ENCODE results near the gene GAS7. TPM values are rescaled to one million over a fixed set of nuclear protein-coding genes. Genes with fewer than 3 reads are reported as not detected.

Gene GAS7
- total RNA-seq, 1 experiment from 2014 or later: 4.1 TPM

DNA sequence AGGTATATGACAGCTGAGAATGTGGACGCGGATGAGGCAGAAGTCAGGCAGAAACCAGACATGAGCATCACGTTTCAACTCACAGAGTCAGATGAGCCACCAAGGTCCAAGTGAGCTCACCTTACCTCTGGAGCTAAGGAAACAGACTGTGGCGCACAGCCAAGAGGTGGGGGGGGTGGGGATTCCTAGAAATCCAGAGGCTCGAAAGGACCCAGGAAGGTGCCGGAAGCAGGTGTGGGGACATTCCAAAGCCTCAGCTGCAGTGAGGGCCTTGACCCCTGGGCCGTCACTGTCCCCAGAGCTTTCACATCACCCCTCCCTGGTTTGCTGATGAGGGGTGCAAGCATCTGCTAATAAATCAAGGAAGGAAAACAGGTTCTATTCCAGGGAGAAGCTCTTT lies 264.1 kb downstream of the GAS7 start:
- RAD21 ChIA-PET (ENCODE audit: low non-redundant PET in 1 of 2, low total read pairs in 2 of 2, uncharacterized antibody in 2 of 2, unreplicated experiment in 2 of 2): no interaction called here
- no peaks in the 10 kb centered on the region for H3K4me1 ChIP-seq (ENCODE audit: control insufficient read depth in 1 of 2, insufficient read depth in 2 of 2, low read length in 2 of 2)
- no peak overlapping the region for H3K4me2 ChIP-seq (ENCODE audit: low read length)
- H4K20me1 ChIP-seq (ENCODE audit: insufficient read depth): no peaks in the 10 kb centered on the region
- H3K36me3 ChIP-seq (ENCODE audit: control insufficient read depth in 1 of 2, insufficient read depth in 2 of 2, low read length in 2 of 2): no peaks in the 10 kb centered on the region
- H3K9me3 ChIP-seq (ENCODE audit: control insufficient read depth in 1 of 2, insufficient read depth in 1 of 2, low read depth in 1 of 2, low read length in 2 of 2): no peaks in the 10 kb centered on the region
- H3K27ac ChIP-seq (ENCODE audit: low read depth, low read length): no peak overlapping the region
- BruUV-seq (replicated peaks): no TSS peak
- H3K27me3 ChIP-seq (ENCODE audit: insufficient read depth, low read length): peaks cover 11% of the 10 kb centered on the region; the same call in 1 of the 2 replicates
- CTCF ChIA-PET: no interaction called here
- intact Hi-C loops (cut with micrococcal nuclease): no loop called here
- POLR2A ChIA-PET: no interaction called here
- DNase-seq (ENCODE audit: low read depth, low spot score) (no peak), ATAC-seq (no peak)
- no peaks in the 10 kb centered on the region for H3K79me2 ChIP-seq (ENCODE audit: insufficient read depth, low read length)
- H3K4me3 ChIP-seq (replicated peaks in 1 of 2; ENCODE audit: low read depth in 1 of 2, low read length in 2 of 2): no peak overlapping the region
- H3K9ac ChIP-seq (ENCODE audit: low read length): no peak overlapping the region
- no peak overlapping the region for H2AFZ ChIP-seq (ENCODE audit: low read depth, low read length, poor library complexity, severe bottlenecking)
- TF ChIP-seq, protein P1, sequence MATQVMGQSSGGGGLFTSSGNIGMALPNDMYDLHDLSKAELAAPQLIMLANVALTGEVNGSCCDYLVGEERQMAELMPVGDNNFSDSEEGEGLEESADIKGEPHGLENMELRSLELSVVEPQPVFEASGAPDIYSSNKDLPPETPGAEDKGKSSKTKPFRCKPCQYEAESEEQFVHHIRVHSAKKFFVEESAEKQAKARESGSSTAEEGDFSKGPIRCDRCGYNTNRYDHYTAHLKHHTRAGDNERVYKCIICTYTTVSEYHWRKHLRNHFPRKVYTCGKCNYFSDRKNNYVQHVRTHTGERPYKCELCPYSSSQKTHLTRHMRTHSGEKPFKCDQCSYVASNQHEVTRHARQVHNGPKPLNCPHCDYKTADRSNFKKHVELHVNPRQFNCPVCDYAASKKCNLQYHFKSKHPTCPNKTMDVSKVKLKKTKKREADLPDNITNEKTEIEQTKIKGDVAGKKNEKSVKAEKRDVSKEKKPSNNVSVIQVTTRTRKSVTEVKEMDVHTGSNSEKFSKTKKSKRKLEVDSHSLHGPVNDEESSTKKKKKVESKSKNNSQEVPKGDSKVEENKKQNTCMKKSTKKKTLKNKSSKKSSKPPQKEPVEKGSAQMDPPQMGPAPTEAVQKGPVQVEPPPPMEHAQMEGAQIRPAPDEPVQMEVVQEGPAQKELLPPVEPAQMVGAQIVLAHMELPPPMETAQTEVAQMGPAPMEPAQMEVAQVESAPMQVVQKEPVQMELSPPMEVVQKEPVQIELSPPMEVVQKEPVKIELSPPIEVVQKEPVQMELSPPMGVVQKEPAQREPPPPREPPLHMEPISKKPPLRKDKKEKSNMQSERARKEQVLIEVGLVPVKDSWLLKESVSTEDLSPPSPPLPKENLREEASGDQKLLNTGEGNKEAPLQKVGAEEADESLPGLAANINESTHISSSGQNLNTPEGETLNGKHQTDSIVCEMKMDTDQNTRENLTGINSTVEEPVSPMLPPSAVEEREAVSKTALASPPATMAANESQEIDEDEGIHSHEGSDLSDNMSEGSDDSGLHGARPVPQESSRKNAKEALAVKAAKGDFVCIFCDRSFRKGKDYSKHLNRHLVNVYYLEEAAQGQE (IDR thresholded peaks at IDR 0.05; ENCODE audit: low read depth): no peak
- TF ChIP-seq EGR1 (IDR thresholded peaks at IDR 0.05; ENCODE audit: low read depth): no peak
- TF ChIP-seq POLR2A (IDR thresholded peaks at IDR 0.05; ENCODE audit: borderline replicate concordance, extremely low read depth, insufficient read depth, insufficient read length): no peak
- H3K9me2 ChIP-seq (ENCODE audit: insufficient read depth): no peaks in the 10 kb centered on the region

DNA sequence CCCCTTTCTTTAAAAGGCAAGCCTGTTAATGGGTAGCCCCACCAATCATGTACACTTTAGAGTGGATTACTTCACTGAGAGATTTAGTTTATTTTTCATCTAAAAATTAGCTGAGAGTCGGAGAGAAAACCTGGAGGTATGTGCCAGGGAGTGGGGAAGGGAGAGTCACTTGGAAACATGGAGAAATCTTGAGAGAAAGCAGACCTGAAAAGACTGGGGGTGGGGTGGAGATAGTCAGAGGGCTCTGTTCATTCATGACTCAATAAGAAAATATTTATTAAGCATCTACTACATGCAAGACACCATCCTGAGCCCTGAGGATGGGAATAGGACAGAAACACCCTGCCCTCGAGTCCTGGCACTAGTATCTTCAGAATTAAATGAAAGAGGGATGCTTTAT lies 265.9 kb downstream of the GAS7 start:
- POLR2A ChIA-PET: no interaction called here
- no peak overlapping the region for H3K4me2 ChIP-seq (ENCODE audit: low read length)
- H3K36me3 ChIP-seq (ENCODE audit: control insufficient read depth in 1 of 2, insufficient read depth in 2 of 2, low read length in 2 of 2): no peaks in the 10 kb centered on the region
- H4K20me1 ChIP-seq (ENCODE audit: insufficient read depth): no peaks in the 10 kb centered on the region
- H3K27ac ChIP-seq (ENCODE audit: low read depth, low read length): no peak overlapping the region
- CTCF ChIA-PET: no interaction called here
- RAD21 ChIA-PET (ENCODE audit: low non-redundant PET in 1 of 2, low total read pairs in 2 of 2, uncharacterized antibody in 2 of 2, unreplicated experiment in 2 of 2): no interaction called here
- H3K4me3 ChIP-seq (replicated peaks in 1 of 2; ENCODE audit: low read depth in 1 of 2, low read length in 2 of 2): no peak overlapping the region
- no peak overlapping the region for H2AFZ ChIP-seq (ENCODE audit: low read depth, low read length, poor library complexity, severe bottlenecking)
- BruUV-seq (replicated peaks): no TSS peak
- intact Hi-C loops (cut with micrococcal nuclease): no loop called here
- no peaks in the 10 kb centered on the region for H3K9me2 ChIP-seq (ENCODE audit: insufficient read depth)
- H3K79me2 ChIP-seq (ENCODE audit: insufficient read depth, low read length): no peaks in the 10 kb centered on the region
- no peaks in the 10 kb centered on the region for H3K9me3 ChIP-seq (ENCODE audit: control insufficient read depth in 1 of 2, insufficient read depth in 1 of 2, low read depth in 1 of 2, low read length in 2 of 2)
- DNase-seq (ENCODE audit: low read depth, low spot score): no peak
- H3K4me1 ChIP-seq (ENCODE audit: control insufficient read depth in 1 of 2, insufficient read depth in 2 of 2, low read length in 2 of 2): peaks cover 2 to 9% of the 10 kb centered on the region in 2 experiments; a peak in 3 of 4 replicates
- H3K27me3 ChIP-seq (ENCODE audit: insufficient read depth, low read length): peaks cover 11% of the 10 kb centered on the region; the same call in 1 of the 2 replicates
- ATAC-seq: no peak
- TF ChIP-seq ZNF274 (IDR thresholded peaks at IDR 0.05; ENCODE audit: low read depth, low read length): no peak
- TF ChIP-seq, protein P1 (IDR thresholded peaks at IDR 0.05; ENCODE audit: low read depth): no peak
- H3K9ac ChIP-seq (ENCODE audit: low read length): no peak overlapping the region

Measured in HCT116 (cell line).